Measurements from ENCODE around the gene DHX40.
A peak's percentile ranks its signal among the peaks of the same experiment; 100 is the strongest.
"Not testable (repeated sequence)": the region's sequence is repeated elsewhere in the genome, so short reads cannot be mapped to it uniquely, and the experiment has no call there.

The DHX40 gene

DNA sequence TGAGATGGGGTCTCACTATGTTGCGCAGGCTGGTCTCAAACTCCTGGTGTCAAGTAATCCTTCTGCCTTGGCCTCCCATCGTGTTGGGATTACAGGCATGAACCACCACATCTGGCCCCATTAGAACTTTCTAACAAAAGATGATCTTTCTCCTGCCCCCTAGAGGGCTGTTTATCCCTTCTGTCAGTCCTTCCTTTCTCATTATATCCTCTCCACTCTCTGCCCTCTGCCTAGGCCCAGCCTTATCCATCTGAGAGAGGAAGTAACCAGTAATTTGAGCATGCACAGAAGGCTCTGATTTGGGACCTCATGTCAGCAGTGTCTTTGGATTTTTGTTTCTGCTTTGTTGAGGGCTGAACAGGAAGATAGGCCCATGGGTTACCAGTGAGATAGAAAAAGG is 4.4 kb upstream of the DHX40 start:
- DNase-seq (ENCODE audit: low read depth), result peak; percentile 61

DNA sequence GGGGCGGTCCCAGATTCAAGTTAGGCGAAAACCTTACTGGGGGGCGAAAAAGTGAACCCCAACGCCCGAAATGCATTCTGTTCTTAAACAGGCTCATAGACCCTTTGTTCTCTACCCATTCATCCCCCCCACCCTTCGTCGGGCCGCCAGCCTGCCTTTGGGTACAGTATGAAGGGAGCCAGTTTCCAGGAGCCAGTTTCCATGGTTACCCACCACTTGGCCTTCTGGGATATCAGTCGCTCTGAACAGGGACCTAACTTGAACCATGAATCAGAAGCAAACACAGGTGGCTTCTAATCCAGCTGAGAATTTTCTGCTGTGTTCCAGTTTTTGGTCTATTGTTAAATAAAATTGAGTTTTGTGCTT is 532 bp downstream of the DHX40 start:
- peak; percentile 87 for DNase-seq (ENCODE audit: low read depth)

DNA sequence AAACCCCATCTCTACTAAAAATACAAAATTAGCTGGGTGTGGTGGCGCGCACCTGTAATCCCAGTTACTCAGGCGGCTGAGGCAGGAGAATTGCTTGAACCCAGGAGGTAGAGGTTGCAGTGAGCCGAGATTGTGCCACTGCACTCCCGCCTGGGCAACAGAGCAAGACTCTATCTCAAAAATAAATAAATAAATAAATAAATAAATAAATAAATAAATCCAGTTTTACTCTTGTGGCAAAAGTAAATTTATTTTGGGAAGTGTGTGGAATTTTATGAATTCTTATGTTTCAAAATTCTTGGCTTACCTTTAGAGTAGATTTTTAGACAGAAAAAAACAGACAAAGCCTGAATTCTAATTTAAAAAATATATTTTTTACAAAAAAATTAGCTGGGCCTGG is 3.7 kb downstream of the DHX40 start:
- not testable (repeated sequence) for DNase-seq (ENCODE audit: low read depth)

DNA sequence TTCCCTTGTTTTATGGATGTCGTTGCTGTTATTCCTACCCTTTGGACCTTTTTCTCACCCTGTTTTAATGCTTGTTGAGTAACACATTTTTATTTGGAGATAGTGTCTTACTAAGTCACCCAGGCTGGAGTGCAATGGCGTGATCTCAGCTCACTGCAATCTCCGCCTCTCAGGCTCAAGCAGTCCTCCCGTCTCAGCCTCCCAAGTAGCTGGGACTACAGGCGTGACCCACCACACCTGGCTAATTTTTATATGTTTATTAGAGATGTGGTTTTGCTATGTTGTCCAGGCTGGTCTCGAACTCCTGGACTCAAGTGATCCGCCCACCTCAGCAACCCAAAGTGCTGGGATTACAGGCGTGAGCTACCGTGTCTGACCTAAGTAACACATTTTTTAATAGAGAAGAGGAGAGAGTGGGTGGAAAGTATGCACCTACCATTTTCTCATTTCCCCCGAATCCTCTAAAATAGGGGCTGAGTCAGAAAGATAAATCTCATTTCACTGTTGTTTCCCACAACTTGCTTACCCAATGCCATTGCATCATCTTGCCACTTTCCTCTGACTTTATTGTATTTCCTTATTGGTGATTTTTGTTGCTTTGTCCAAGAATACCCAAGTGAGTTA is 7.0 kb downstream of the DHX40 start:
- peak; percentile 26 for DNase-seq (ENCODE audit: low read depth)

DNA sequence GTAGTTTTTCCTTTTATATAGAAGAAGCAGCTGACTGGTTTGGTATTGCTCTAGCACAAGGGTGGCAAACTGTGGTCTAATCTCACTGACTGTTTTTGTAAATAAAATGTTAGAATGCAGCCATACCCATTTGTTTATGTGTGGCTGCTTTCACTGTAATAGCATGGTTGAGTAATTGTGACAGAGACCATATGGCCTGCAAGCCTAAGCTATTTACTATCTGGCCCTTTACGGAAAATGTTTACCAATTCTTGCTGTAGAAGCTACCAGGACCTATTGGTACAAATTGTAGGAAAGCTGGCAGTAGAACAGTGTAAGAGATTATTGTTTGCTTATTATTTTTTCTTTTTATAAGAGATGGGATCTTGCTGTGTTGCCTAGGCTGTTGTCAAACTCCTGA is 18.8 kb downstream of the DHX40 start:
- not testable (repeated sequence) for DNase-seq (ENCODE audit: low read depth)

DNA sequence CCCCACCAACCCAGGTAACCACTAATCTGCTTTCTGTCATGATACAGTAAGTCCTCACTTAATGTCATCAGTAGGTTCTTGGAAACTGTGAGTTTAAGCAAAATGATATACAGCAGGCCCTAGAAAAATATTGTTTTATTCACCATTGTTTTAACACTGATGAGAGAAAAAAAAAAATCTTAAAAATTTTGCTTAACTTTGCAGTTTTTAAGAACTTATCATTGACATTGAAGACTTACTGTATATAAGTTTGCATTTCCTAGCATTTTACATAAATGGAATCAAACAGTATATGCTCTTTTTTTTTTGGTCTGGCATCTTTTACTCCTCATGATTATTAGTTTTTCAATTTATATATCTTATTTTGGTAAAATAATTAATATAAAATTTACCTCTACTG is 34.8 kb downstream of the DHX40 start:
- DNase-seq (ENCODE audit: low read depth), result no peak

DNA sequence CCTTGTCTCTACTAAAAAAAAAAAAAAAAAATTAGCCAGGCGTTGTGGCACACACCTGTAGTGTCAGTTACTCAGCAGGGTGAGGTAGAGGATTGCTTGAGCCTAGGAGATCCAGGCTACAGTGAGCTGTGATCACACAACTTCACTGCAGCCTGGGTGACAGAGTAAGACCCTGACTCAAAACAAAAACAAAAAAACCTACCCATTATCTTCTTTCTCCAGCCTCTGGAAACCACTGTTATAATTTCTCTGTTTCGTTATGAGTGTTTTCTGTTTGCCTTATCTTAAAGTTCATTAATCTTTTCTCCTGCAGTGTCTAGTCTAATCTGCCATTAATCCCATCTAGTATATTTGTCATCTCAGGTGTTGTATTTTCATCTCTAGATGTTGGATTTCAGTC is 35.7 kb downstream of the DHX40 start:
- DNase-seq (ENCODE audit: low read depth), result no peak

DNA sequence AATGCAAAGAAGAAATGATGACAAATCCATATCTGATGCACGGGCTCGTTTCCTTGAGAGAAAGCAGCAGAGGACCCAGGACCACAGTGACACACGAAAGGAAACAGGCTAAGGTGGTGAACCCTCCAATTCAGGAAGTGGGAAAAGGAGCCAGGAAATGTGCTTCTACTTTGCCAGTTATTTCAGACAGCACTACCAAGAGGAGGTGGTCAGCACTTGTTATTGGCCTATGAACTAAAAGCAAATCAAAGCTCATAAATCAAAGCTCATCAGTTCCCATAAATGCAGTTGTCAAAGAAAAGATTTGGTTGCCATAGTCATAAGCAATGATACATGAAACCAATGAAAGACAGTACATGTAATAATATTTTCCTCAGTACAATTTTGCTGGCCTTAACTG is 41.7 kb downstream of the DHX40 start:
- no peak for DNase-seq (ENCODE audit: low read depth)

DNA sequence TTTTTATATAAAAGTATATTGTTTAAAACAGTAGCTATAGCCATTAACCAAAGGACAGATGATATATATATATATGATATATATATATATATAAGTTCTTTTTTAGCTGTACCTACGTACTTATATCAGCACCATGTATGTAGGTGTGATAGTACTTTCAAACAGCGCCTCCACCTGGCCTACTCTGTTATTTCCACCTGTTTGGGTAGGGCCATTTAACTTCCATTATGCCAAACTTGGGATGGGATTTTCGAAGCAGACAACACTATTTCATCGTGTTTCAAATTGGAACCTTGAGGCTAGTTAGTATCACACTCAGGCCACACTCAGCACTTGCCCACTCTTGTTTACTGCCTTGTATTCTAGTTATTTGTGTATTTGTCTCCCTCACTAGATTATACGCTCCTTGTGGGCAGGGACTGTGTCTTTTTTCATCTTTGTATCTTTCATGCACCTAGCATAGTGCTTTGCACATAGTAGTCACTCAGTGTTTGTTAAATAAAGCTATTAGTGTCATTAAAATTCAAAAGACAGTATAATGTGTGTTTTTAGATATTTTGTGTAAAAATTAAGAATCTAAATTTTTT is 42.5 kb downstream of the DHX40 start:
- DNase-seq (ENCODE audit: low read depth), result peak; percentile 42

DNA sequence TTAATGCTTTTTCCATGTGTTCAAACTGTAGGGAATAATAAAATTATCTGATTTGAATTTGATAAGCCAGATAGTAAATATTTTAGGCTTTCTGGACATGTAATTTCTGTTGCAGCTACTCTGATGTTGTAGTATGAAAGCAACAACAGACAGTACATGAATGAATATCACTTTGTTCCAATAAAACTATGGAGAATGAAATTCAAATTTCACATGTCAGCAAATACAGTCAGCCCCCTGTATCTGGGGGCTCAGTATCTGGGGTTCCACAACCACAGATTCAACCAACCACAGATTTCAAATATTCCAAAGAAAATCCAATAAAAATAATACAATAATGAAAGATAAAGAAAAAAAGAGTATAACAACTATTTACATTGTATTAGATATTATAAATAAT is 46.1 kb downstream of the DHX40 start:
- no peak for DNase-seq (ENCODE audit: low read depth)

DNA sequence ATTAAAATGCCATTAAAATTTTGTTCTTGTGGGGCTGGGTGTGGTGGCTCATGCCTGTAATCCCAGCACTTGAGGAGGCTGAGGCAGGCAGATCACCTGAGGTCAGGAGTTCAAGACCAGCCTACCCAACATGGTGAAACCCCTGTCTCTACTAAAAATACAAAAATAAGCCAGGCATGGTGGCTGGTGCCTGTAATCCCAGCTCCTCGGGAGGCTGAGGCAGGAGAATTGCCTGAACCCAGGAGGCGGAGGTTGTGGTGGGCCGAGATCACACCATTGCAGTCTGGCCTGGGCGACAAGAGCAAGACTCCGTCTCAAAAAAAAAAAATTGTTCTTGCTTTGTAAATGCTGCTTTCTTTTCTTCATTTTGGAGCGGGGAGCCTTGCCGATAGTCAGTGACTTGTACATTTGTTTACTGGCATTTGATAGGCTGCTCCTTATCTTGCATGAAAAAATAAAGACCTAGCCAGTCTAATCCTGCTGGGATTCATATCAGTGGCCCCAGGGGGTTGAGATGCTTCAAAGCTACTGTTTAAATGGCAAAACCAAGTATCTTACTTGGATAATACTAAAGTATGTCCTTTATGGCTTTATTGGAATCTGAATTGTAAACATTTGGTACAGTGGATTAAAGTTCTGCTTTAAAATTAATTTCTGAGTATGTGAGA is 51.0 kb downstream of the DHX40 start:
- DNase-seq (ENCODE audit: low read depth), result no peak

DNA sequence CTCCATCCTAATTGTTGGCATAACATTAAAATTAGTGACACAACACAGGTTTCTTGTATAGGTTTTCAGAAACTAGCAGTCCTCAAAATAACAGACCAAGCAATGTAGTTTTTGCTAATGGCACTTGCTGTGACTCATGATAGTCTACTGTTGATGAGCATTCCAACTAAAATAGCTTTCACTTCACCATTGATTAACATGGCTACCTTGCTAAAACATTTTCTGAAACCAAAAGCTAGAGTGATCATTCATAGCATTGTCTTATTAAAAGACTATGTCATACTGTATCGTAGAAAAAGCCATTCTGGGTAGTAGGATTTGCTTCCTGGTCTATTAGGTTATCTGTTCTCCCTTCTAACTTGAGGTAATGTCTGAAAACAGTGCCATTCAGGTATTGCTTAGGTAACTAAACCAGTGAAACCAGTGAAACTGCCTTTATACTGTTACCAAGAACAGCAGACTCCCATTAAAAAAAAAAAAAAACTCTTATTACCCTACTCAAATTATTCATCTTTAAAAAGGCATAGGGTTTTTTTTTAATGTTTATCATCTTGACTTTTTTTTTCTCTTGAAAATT is 51.8 kb downstream of the DHX40 start:
- DNase-seq (ENCODE audit: low read depth), result peak; percentile 33

DNA sequence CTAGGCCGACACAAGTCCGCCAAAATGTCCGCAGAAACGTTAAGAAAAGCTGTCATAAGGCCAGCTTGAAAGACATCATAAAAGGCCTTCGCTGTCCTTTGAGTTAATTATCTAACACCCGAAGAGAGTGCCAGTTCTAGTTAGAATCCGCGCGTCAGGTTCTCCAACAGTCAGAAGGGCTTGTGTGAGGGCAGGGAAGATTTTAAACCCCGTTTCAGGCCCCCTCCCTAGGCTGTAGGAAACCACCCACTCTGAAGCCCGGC is 53.6 kb downstream of the DHX40 start:
- no peak for DNase-seq (ENCODE audit: low read depth)

DNA sequence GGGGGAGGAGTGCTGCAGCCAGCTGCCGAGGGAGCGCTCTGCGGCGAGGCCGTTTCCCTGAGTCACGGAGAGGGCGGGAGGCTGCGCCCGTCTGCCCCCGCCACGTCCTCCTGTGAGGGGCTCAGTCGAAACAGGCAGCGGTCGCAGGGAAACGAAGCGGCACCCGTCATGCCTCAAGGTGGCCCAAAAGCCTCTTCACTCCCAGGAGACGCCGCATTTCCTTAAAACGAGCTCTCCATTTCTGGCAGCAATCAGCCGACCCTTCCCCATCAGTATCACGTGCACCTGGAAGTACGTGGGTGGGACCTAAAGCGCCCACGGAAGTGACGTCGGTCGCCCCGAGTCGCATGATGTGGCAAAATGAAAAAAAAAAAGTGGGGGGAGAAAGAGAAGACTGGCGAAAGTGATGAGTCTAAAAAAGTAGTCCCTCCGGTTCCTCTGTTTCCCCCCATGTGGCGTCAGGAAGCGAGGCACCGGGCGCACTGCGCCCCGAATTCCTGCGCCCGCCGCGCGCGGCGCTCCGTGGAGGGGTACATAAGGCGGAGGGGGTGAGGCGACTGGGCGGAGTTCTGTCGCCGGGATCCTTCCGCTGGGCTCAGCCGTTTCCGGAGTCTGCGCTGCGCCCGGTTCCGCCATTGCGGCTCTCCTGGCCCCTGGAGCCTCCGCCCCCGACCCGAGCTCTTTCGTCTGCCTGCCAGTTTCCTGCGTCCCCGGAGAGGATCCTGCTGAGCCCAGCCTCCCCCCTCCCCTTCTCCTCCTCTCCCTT is 54.1 kb downstream of the DHX40 start, which contains the start of gene CLTC:
CLTC (plus strand) TSS at position 598 of the 766 bp plus-strand sequence. CDS start 237 bp downstream, outside the sequence.
- DNase-seq (ENCODE audit: low read depth), result peak; percentile 99

DNA sequence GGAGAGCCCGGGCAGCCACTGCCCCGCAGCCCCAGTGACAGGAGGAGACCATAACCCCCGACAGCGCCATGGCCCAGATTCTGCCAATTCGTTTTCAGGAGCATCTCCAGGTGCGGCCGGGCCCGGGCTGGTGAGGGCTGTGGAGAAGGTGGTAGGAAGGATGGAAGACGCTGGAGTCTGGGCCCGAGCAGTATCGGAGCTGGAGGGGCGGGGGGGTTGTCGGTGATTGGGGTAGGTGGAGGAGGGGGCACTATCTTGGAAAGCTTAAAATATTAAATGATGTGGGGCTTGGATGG is 54.6 kb downstream of the DHX40 start:
- no peak for DNase-seq (ENCODE audit: low read depth)

DNA sequence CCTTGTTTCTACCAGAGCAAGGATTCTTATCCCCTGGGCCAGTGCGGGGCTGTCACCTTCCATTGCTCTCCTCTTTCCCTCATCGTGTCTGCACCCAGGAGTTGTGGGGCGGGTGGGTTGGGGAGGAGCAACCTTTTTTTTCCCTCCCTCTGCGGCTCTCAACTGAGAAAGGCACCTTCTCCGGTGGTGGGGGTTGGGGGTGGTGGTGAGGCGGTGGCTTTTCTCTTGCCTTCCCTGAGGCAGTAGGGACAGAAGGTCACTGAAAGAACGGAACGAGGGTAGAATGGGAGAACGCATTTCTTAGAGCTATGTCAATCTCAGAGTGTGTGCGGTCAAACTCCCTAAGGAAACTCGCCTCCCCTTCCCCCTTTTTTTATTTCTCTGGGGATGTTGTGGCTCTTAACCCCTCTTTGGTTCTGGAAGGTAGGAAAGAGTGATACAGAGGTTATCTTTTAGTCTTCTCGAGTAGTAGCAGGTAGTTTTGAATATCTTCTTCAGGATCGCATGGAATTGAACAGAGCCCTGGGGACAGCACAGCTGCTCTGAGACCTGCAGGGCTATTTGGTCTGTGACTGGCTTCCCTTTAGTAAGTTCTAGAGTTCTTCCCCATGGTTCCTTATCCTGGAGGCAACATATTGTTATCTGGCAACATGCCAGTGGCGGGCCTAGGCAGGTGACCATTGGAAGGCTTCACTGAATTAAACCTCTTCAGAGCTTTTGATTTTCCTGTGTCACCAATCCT is 55.3 kb downstream of the DHX40 start:
- DNase-seq (ENCODE audit: low read depth), result peak; percentile 67

DNA sequence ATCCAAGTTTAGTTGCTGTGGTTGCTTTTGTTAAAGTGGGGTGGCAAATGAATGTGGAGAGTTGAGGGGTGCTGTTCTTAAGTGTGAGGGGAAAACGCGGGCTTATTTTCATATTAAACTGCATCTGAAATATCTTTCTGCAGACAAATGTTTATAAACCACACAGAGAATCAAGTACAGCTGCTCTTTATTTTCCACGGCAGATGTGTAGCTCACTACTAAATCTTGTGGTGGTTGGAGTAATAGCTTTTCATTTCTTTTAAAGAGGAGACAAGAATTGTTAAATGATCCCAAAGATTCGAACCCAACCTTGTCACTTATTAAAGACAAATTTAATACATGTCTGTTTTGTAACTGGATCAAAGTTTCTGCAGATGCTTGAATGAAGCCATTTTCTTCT is 56.4 kb downstream of the DHX40 start:
- no peak for DNase-seq (ENCODE audit: low read depth)

DNA sequence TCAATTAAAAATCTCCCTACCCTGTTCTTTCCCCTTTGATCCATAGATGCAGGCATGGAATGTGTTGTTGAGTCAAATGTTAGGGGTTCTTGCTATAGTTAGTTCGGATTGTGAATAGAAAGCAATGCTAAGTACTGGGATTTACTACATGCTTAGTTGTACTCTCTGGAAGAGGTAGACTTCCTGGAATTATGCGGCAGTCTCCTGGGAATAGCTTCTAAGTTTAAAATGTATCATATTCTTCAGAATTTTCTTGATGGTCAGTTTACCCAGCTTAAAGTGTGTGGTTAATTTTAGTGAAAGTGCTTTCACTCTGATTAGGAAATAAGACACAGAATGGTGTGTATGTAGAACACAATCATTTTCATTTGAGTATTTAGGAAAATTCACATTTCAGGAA is 57.7 kb downstream of the DHX40 start:
- DNase-seq (ENCODE audit: low read depth), result no peak

DNA sequence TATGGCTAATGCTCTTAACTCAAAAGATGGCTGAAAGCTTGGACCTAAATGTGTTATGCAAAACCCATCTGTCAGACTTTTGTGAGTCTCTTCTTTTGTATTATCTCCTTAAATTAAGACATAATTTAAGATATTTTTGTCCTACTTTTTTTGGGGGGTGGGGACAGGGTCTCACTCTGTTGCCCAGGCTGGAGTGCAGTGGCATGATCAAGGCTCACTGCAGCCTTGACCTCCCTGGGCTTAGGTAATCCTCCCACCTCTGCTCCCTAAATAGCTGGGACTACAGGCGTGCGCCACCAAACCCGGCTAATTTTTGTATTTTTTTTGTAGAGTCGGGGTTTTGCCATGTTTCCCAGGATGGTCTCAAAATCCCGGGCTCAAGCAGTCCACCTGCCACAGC is 61.3 kb downstream of the DHX40 start:
- DNase-seq (ENCODE audit: low read depth), result no peak

DNA sequence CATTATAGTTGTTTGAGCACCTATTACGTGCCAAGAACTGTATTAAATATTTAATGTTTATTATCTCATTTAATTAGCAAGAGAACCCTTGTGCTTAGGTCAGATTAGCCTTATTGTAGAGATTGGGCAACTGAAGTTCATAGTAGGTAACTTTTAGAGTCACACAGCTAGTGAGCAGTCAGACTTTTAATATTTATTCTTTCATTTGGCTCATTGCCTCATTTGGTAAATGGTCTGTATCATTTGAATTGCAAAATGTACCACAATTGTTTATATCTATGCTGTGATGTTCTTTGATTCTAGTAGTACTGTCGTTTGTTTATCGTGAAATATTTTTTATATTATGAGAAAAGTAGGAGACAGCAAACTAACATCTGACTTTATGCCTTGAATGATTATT is 61.9 kb downstream of the DHX40 start:
- DNase-seq (ENCODE audit: low read depth), result no peak

DNA sequence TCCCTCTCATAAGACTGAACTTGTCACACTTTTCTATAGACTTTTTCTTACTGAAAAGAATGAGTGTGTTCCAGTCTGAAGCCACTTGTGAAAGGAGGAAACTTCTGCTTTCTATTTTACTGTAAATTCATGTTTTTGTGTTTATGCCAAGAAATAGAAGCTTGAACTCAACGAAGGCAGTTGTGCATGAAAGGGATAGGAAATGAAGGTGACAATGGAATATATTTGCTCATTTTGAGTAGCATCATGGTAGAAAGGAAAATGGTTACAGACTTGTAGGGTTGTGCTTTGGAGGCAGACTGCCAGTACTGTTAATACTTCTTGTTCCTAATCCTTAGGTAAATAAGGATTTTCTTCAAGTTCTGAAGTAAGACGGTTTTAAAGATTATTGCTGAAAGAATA is 62.4 kb downstream of the DHX40 start:
- DNase-seq (ENCODE audit: low read depth), result no peak

DNA sequence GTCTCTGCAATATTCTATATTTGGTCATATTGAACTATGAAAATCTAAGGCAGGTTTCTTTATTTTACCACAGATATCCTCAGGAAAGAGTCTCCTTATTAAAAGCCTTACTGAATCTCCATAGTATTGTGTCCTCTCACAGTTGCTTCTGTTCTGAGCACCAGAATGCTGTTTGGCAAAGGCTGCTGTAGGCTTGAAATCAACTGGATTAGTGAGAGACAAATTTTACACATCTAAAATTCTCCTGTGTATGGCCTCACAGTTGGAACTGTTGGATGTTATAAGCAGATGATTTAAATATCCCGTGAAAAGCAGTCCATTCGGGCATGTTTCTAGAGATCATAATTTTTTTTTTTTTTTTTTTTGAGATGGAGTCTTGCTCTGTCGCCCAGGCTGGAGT is 63.8 kb downstream of the DHX40 start:
- DNase-seq (ENCODE audit: low read depth), result no peak

Data from ELR (cell line).